B cell (primary cell): ENCODE results near the gene POLR1D. TPM values are rescaled to one million over a fixed set of nuclear protein-coding genes. Genes with fewer than 3 reads are reported as not detected.

Experiments used
- ATAC-seq: fragments of 200-7000 bp; cut with Tn5 transposase; one replicate; pipeline ENCODE4 v1.10.0; 2021; ENCODE audit warnings: low read depth, mild to moderate bottlenecking, moderate number of reproducible peaks, moderate library complexity
- CTCF ChIA-PET: fragments of 350-600 bp; sonication (Branson Sonifier 250); formaldehyde crosslinking; loops from one replicate; lab custom pipeline; 2021; ENCODE audit warnings: antibody characterized with exemption, inconsistent platforms; lab: Charles Lee
- POLR2A ChIA-PET: fragments of 350-600 bp; sonication (Branson Sonifier 250); formaldehyde crosslinking; loops from one replicate; lab custom pipeline; 2021; ENCODE audit warnings: antibody characterized with exemption; lab: Charles Lee
- DNase-seq: peaks from one replicate; pipeline ENCODE4 v3.0.0; 2013
- H2AFZ ChIP-seq: 2 replicates; pipeline ENCODE4 v1.6.1; 2012; ENCODE audit warnings: mild to moderate bottlenecking, low read depth, low read length; ENCODE audit not compliant: insufficient read depth, poor library complexity, severe bottlenecking
- H3K27ac ChIP-seq, 2 donors: 1 replicate in 1 of 2; 2 replicates in 1 of 2; pipeline ENCODE4 v1.5.1; 2012 to 2013; ENCODE audit warnings: low read length in 2 of 2, mild to moderate bottlenecking in 2 of 2, moderate library complexity in 1 of 2
- H3K27me3 ChIP-seq, 4 experiments: fragments of 200-600 bp in 1 of 4; sonication (generic) in 1 of 4; replicated peaks in 1 of 4; 1 replicate in 2 of 4; 2 replicates in 2 of 4; pipeline versions ENCODE4 v1.6.1 to v1.7.0; 2013 to 2016; ENCODE audit warnings: low read length in 3 of 4, mild to moderate bottlenecking in 2 of 4, mixed read lengths in 1 of 4, moderate library complexity in 1 of 4; ENCODE audit not compliant: insufficient read depth in 4 of 4, control insufficient read depth in 3 of 4; ENCODE audit errors: control extremely low read depth in 1 of 4
- H3K36me3 ChIP-seq, 2 experiments: replicated peaks in 1 of 2; 1 replicate in 1 of 2; 2 replicates in 1 of 2; pipeline versions ENCODE4 v1.6.1 to v1.7.1; 2013; ENCODE audit warnings: low read length in 1 of 2; ENCODE audit not compliant: insufficient read depth in 2 of 2, control insufficient read depth in 1 of 2; ENCODE audit errors: control extremely low read depth in 1 of 2, extremely low read depth in 1 of 2
- H3K4me1 ChIP-seq, 2 donors: fragments of 200-600 bp in 1 of 2; sonication (generic) in 1 of 2; 1 replicate in 1 of 2; 2 replicates in 1 of 2; pipeline versions ENCODE4 v1.5.1 to v1.6.1; 2013 to 2017; ENCODE audit warnings: low read length in 2 of 2; ENCODE audit not compliant: control insufficient read depth in 2 of 2, insufficient read depth in 2 of 2
- H3K4me2 ChIP-seq: replicated peaks from 2 replicates; pipeline ENCODE3; 2012; ENCODE audit warnings: mild to moderate bottlenecking, low read depth, low read length; ENCODE audit not compliant: poor library complexity, severe bottlenecking
- H3K4me3 ChIP-seq, 5 experiments: fragments of 200-600 bp in 1 of 5; sonication (generic) in 1 of 5; 1 replicate in 3 of 5; 2 replicates in 2 of 5; pipeline versions ENCODE4 v1.5.1 to v1.7.0; 2011 to 2016; ENCODE audit warnings: low read length in 4 of 5, mild to moderate bottlenecking in 4 of 5, low read depth in 2 of 5, control low read depth in 1 of 5, moderate library complexity in 1 of 5; ENCODE audit not compliant: insufficient read depth in 1 of 5; ENCODE audit errors: control extremely low read depth in 1 of 5, extremely low read depth in 1 of 5
- H3K79me2 ChIP-seq: fragments of 200-600 bp; sonication (generic); one replicate; pipeline ENCODE4 v1.6.0; 2016; ENCODE audit warnings: low read length; ENCODE audit not compliant: control insufficient read depth, insufficient read depth
- H3K9ac ChIP-seq: fragments of 200-600 bp; sonication (generic); 2 replicates; pipeline ENCODE4 v1.6.1; 2017; ENCODE audit warnings: mild to moderate bottlenecking, low read length, moderate library complexity
- H3K9me3 ChIP-seq, 3 donors: one replicate each; pipeline versions ENCODE4 v1.6.1 to v1.7.1; 2013; ENCODE audit warnings: low read length in 2 of 3; ENCODE audit not compliant: control insufficient read depth in 2 of 3, insufficient read depth in 1 of 3; ENCODE audit errors: control extremely low read depth in 1 of 3
- H4K20me1 ChIP-seq: 2 replicates; pipeline ENCODE4 v1.6.0; 2012; ENCODE audit warnings: mild to moderate bottlenecking, low read length; ENCODE audit not compliant: insufficient read depth, control insufficient read depth, poor library complexity, severe bottlenecking
- H3K27ac Mint-ChIP-seq: one replicate; pipeline ENCODE4 v1.8.0; 2021; ENCODE audit warnings: mixed read lengths
- H3K27me3 Mint-ChIP-seq: one replicate; pipeline ENCODE4 v1.8.0; 2021; ENCODE audit warnings: mixed read lengths
- H3K4me1 Mint-ChIP-seq: one replicate; pipeline ENCODE4 v1.8.0; 2021; ENCODE audit warnings: mixed read lengths
- H3K4me3 Mint-ChIP-seq: one replicate; pipeline ENCODE4 v1.8.0; 2021; ENCODE audit warnings: mixed read lengths
- H3K9me3 Mint-ChIP-seq: one replicate; pipeline ENCODE4 v1.8.0; 2022; ENCODE audit warnings: mixed read lengths; ENCODE audit not compliant: insufficient read depth
- CTCF ChIP-seq: fragments of 200-600 bp; IDR thresholded peaks from one replicate; pipeline ENCODE4 v1.8.0; 2022; ENCODE audit warnings: antibody characterized with exemption, mild to moderate bottlenecking
- EZH2 ChIP-seq: IDR thresholded peaks from 2 replicates; pipeline ENCODE4 v1.6.1; 2012; ENCODE audit warnings: borderline replicate concordance, low read depth, mild to moderate bottlenecking, moderate library complexity, low read length; ENCODE audit not compliant: insufficient read depth, poor library complexity, severe bottlenecking
- WGBS: methylation state at CpG from one replicate; pipeline ENCODE4 v1.1.5; 2013; ENCODE audit warnings: missing lambda C conversion rate; ENCODE audit not compliant: insufficient coverage; 5-methylcytosine and 5-hydroxymethylcytosine counted together
- intact Hi-C: fragments of 100-400 bp; cut with micrococcal nuclease; formaldehyde crosslinking; loops from one replicate; pipeline ENCODE4 v1.10.0; 2022
- polyA plus RNA-seq: library from polyadenylated mRNA; depleted of rRNA; stranded (reverse); fragments of >200 nt; gene quantifications from 2 replicates; pipeline ENCODE4 v1.2.3, GENCODE V29; 2012
- total RNA-seq, 2 donors: library from RNA; stranded (reverse); fragments of 120-200 nt in 1 of 2; gene quantifications; 1 replicate in 1 of 2; 2 replicates in 1 of 2; pipeline versions ENCODE4 v1.2.3 to v1.2.4, GENCODE V29; 2013 to 2022

POLR1D gene
- total and polyA plus RNA-seq, 2 donors (not counting 1 experiment from before 2014, with no cell fraction given), result 130 to 144 TPM

- no peak for DNase-seq
Measured at GRCh38 chr13:27619728-27620376, 1.8 kb upstream of the POLR1D start.

More at GRCh38 chr13:27619728-27620376, 1.8 kb upstream of the POLR1D start:
- H3K27ac Mint-ChIP-seq, result peak overlapping the region; percentile 73
- under 1% methylated on average over 45 of the region's 47 CpGs for WGBS
- peak overlapping the region; percentile 91 for H3K9ac ChIP-seq
- H3K4me3 Mint-ChIP-seq, result peak overlapping the region; percentile 90
- H3K36me3 ChIP-seq, result peaks cover 0 to 12% of the 10 kb centered on the region in 2 experiments
- no peaks in the 10 kb centered on the region for H3K9me3 ChIP-seq
- peak overlapping the region; percentile 96 for H3K4me2 ChIP-seq
- peak overlapping the region; percentile 48 to 92 (median 86) for H3K4me3 ChIP-seq
- CTCF ChIA-PET, result interaction anchor here (0.9 to 3.4 kb wide), 9 partner anchors 13 to 254 kb away, joined by 3 to 21 read pairs (median 5); partner anchors contain the start of genes GTF3A and MTIF3
- peak; percentile 40 for TF ChIP-seq CTCF
- no peak for TF ChIP-seq EZH2
- intact Hi-C loops, result loop anchor here (1.0 to 10.0 kb wide), 10 partner anchors 25 to 1368 kb away; partner anchors contain the start of genes CDK8, MTIF3, POMP and RPL21
- no peaks in the 10 kb centered on the region for H3K27me3 ChIP-seq
- no peaks in the 10 kb centered on the region for H3K27me3 Mint-ChIP-seq
- H3K9me3 Mint-ChIP-seq, result no peaks in the 10 kb centered on the region
- H3K27ac ChIP-seq, result peak overlapping the region in 1 of 2 donors; percentile 98
- H4K20me1 ChIP-seq, result peaks cover 56% of the 10 kb centered on the region
- POLR2A ChIA-PET, result interaction anchor here (0.5 to 3.8 kb wide), 6 partner anchors 10 to 195 kb away, joined by 3 to 37 read pairs (median 4); partner anchors contain the start of genes GTF3A and MTIF3
- peaks cover 90% of the 10 kb centered on the region for H3K79me2 ChIP-seq
- H2AFZ ChIP-seq, result peak overlapping the region; percentile 92
- peaks cover 58% of the 10 kb centered on the region for H3K4me1 Mint-ChIP-seq
- H3K4me1 ChIP-seq, result peaks cover 27 to 28% of the 10 kb centered on the region in 2 donors
- ATAC-seq, result peak; percentile 9
